Measurements from ENCODE around the gene TMEM132D. TPM values are rescaled to one million over a fixed set of nuclear protein-coding genes. Genes with fewer than 3 reads are reported as not detected.

The TMEM132D gene
- total RNA-seq, 1 experiment from 2014 or later: not detected

DNA sequence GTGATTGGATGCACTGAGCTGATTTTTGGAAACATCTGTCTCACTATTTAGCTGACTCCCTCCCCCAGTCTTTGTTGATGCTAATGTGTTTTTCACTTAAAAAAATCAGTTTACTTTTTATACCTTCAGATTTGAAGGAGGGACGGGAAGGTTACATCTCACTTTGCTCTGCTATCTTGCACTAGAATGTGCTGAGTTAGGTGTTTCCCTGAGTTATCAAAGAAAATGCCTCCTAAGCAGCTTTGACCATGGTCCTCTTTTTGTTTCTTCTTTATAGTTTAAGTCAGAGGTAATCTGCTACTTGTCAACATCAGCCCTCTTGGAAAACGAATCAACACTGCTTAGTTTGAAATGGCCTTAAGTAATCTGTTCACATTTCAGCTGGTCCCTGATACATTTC, 222.0 kb downstream of the TMEM132D start:
- H3K9me3 ChIP-seq (ENCODE audit: control insufficient read depth, insufficient read depth, low read depth, low read length): peaks cover 2% of the 10 kb centered on the region; the same call in 1 of the 2 replicates
- no peak for TF ChIP-seq SIN3A (IDR thresholded peaks at IDR 0.05; ENCODE audit: borderline replicate concordance, insufficient read depth, low read depth, low read length)
- TF ChIP-seq, protein P1, sequence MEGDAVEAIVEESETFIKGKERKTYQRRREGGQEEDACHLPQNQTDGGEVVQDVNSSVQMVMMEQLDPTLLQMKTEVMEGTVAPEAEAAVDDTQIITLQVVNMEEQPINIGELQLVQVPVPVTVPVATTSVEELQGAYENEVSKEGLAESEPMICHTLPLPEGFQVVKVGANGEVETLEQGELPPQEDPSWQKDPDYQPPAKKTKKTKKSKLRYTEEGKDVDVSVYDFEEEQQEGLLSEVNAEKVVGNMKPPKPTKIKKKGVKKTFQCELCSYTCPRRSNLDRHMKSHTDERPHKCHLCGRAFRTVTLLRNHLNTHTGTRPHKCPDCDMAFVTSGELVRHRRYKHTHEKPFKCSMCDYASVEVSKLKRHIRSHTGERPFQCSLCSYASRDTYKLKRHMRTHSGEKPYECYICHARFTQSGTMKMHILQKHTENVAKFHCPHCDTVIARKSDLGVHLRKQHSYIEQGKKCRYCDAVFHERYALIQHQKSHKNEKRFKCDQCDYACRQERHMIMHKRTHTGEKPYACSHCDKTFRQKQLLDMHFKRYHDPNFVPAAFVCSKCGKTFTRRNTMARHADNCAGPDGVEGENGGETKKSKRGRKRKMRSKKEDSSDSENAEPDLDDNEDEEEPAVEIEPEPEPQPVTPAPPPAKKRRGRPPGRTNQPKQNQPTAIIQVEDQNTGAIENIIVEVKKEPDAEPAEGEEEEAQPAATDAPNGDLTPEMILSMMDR (IDR thresholded peaks at IDR 0.05): no peak
- no peak for TF ChIP-seq TCF7L2 (IDR thresholded peaks at IDR 0.05; ENCODE audit: low read depth, low read length)
- no peak for TF ChIP-seq POLR2AphosphoS5 (IDR thresholded peaks at IDR 0.05; ENCODE audit: low read depth, low read length)
- TF ChIP-seq, protein P2, sequence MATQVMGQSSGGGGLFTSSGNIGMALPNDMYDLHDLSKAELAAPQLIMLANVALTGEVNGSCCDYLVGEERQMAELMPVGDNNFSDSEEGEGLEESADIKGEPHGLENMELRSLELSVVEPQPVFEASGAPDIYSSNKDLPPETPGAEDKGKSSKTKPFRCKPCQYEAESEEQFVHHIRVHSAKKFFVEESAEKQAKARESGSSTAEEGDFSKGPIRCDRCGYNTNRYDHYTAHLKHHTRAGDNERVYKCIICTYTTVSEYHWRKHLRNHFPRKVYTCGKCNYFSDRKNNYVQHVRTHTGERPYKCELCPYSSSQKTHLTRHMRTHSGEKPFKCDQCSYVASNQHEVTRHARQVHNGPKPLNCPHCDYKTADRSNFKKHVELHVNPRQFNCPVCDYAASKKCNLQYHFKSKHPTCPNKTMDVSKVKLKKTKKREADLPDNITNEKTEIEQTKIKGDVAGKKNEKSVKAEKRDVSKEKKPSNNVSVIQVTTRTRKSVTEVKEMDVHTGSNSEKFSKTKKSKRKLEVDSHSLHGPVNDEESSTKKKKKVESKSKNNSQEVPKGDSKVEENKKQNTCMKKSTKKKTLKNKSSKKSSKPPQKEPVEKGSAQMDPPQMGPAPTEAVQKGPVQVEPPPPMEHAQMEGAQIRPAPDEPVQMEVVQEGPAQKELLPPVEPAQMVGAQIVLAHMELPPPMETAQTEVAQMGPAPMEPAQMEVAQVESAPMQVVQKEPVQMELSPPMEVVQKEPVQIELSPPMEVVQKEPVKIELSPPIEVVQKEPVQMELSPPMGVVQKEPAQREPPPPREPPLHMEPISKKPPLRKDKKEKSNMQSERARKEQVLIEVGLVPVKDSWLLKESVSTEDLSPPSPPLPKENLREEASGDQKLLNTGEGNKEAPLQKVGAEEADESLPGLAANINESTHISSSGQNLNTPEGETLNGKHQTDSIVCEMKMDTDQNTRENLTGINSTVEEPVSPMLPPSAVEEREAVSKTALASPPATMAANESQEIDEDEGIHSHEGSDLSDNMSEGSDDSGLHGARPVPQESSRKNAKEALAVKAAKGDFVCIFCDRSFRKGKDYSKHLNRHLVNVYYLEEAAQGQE (IDR thresholded peaks at IDR 0.05; ENCODE audit: insufficient read depth in 1 of 2, low read depth in 2 of 2, low read length in 1 of 2): no peak
- intact Hi-C loops (cut with micrococcal nuclease; ENCODE audit: unreplicated experiment) (no loop called here), in situ Hi-C loops (cut with HindIII; ENCODE audit: low pct_unique_long_range_greater_than_20kb, low sequenced_read_pairs) (no loop called here)
- no peak for DNase-seq (ENCODE audit: low read depth, low spot score)
- no peak for ATAC-seq
- no TSS peak for BruUV-seq (replicated peaks)
- H3K4me1 ChIP-seq (ENCODE audit: control insufficient read depth, insufficient read depth, low read length): no peaks in the 10 kb centered on the region
- H3K36me3 ChIP-seq (ENCODE audit: control insufficient read depth, insufficient read depth, low read length): no peaks in the 10 kb centered on the region
- H3K27ac ChIP-seq (ENCODE audit: low read length): no peak overlapping the region
- no peaks in the 10 kb centered on the region for H3K27me3 ChIP-seq (ENCODE audit: control insufficient read depth, insufficient read depth, low read length)
- H3K4me3 ChIP-seq (ENCODE audit: low read depth in 2 of 2, low read length in 2 of 2): no peak overlapping the region
- ChIA-PET CTCF (no interaction called here), POLR2A (no interaction called here)

DNA sequence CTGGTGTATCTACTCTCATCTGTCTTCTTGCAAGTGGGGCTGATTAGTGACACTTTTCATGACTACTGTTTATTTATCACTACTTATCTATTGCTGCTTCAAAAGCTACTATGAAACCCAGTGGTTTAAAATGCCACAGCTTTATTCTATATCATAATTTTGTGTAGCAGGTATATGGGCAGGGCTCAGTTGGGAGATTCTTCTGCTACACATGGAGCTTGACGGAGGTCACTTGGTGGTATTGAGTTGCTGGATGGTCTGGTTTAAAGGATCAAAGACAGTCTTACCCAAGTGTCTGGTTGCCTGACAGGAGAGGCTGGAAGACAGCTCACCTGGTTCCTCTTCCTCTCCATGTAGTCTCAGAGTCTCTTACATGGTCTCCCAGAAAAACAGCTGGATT, 222.7 kb downstream of the TMEM132D start:
- no peak for TF ChIP-seq SIN3A (IDR thresholded peaks at IDR 0.05; ENCODE audit: borderline replicate concordance, insufficient read depth, low read depth, low read length)
- TF ChIP-seq, protein P2 (IDR thresholded peaks at IDR 0.05; ENCODE audit: insufficient read depth in 1 of 2, low read depth in 2 of 2, low read length in 1 of 2): no peak
- no peak for TF ChIP-seq TCF7L2 (IDR thresholded peaks at IDR 0.05; ENCODE audit: low read depth, low read length)
- TF ChIP-seq, protein P1 (IDR thresholded peaks at IDR 0.05): no peak
- no peak for TF ChIP-seq POLR2AphosphoS5 (IDR thresholded peaks at IDR 0.05; ENCODE audit: low read depth, low read length)
- in situ Hi-C loops (cut with HindIII; ENCODE audit: low pct_unique_long_range_greater_than_20kb, low sequenced_read_pairs) (no loop called here), intact Hi-C loops (cut with micrococcal nuclease; ENCODE audit: unreplicated experiment) (no loop called here)
- H3K27ac ChIP-seq (ENCODE audit: low read length): no peak overlapping the region
- POLR2A ChIA-PET: no interaction called here
- H3K36me3 ChIP-seq (ENCODE audit: control insufficient read depth, insufficient read depth, low read length): no peaks in the 10 kb centered on the region
- H3K27me3 ChIP-seq (ENCODE audit: control insufficient read depth, insufficient read depth, low read length): no peaks in the 10 kb centered on the region
- DNase-seq (ENCODE audit: low read depth, low spot score): no peak
- no TSS peak for BruUV-seq (replicated peaks)
- no peaks in the 10 kb centered on the region for H3K4me1 ChIP-seq (ENCODE audit: control insufficient read depth, insufficient read depth, low read length)
- CTCF ChIA-PET: no interaction called here
- peaks cover 2% of the 10 kb centered on the region; the same call in 1 of the 2 replicates for H3K9me3 ChIP-seq (ENCODE audit: control insufficient read depth, insufficient read depth, low read depth, low read length)
- no peak for ATAC-seq
- H3K4me3 ChIP-seq (ENCODE audit: low read depth in 2 of 2, low read length in 2 of 2): no peak overlapping the region
